ENCODE data around the gene BCLAF1.

BCLAF1 gene

DNA sequence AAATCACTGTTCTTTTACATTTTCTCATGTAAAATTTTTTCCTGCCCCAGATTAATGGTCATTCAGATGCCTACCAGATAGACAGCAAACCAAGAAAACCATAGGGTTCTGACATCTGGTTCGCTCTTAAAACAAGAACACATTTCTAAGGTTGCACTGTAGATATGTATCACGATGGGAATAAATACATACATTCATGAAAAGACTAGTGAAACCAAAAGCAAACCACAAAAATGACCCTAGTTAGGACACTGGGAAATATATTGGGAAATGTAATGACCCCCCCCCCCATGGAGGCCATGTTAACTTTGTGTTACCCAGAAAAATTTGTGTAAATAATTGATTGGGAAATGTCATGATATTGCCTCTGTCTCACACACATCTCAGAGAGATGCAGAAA is 77.0 kb downstream of the BCLAF1 start:
- no peak for DNase-seq (ENCODE audit: low read depth, low spot score)
- TF ChIP-seq POLR2AphosphoS5 (IDR thresholded peaks at IDR 0.05; ENCODE audit: borderline replicate concordance, low read depth, low read length): no peak
- no peak for TF ChIP-seq FOXP2 (optimal IDR thresholded peaks at IDR 0.05; ENCODE audit: control extremely low read depth, extremely low read length, insufficient read depth)
- no peak for TF ChIP-seq EZH2 (IDR thresholded peaks at IDR 0.05)
- H3K4me3 ChIP-seq: no peak overlapping the region
- H3K9ac ChIP-seq (ENCODE audit: insufficient read length): no peak overlapping the region
- H3K36me3 ChIP-seq (ENCODE audit: insufficient read depth, low read length): no peaks in the 10 kb centered on the region
- no peak overlapping the region for H3K27ac ChIP-seq
- no peaks in the 10 kb centered on the region for H3K9me3 ChIP-seq (ENCODE audit: low read depth, low read length)

DNA sequence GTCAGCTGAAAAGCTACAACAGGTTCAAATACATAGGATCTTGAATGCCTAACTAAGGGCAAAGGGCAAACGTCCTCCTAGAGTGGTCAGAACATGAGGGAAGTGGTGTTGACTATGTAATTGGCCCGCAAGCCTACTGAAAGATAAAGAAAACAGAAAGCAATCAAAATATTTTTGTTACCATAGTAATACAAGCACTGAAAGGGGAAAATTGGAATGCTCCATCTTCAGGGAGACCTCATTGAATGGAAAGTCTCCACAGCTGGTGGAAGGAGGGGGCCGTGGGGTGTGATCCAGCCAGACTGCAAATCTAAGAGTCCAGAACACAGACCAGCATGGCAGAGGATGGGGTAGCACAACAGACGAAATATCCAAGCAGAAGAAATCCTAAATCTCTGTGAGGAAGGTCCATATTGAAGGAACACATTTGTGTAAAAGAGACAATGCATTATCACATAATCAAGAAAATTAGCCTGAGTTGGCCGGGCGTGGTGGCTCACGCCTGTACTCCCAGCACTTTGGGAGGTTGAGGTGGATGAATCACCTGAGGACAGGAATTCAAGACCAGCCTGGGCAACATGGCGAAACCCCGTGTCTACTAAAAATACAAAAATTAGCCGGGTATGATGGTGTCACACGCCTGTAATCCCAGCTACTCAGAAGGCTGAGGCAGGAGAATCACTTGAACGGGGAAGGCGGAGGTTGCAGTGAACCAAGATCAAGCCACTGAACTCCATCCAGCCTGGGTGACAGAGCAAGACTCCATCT is 79.1 kb downstream of the BCLAF1 start:
- DNase-seq (ENCODE audit: low read depth, low spot score): no peak
- Histone ChIP-seq H3K27ac (no peak overlapping the region), H3K9ac (ENCODE audit: insufficient read length) (no peak overlapping the region), H3K4me3 (no peak overlapping the region), H3K9me3 (ENCODE audit: low read depth, low read length) (no peaks in the 10 kb centered on the region), H3K36me3 (ENCODE audit: insufficient read depth, low read length) (no peaks in the 10 kb centered on the region)
- TF ChIP-seq EZH2 (IDR thresholded peaks at IDR 0.05) (no peak), FOXP2 (optimal IDR thresholded peaks at IDR 0.05; ENCODE audit: control extremely low read depth, extremely low read length, insufficient read depth) (no peak), POLR2AphosphoS5 (IDR thresholded peaks at IDR 0.05; ENCODE audit: borderline replicate concordance, low read depth, low read length) (no peak)

DNA sequence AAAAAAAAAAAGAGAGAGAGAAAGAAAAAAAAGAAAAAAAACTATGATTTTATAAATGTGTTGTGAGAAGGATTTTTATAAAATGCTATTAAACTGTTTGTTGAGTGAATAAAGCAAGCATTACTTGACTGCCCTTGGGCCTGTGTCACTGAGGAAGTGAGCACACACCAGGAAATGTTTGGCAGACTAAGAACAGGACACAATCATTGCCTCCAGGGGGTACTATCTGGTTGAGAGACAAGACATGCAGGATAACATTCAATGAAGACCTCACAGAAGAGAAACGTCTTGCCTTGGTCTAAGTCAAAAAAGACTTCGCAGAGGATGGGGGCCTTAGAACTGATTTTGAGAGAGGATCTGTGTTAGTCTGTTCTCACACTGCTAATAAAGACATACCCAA is 80.2 kb downstream of the BCLAF1 start:
- Histone ChIP-seq H3K9me3 (ENCODE audit: low read depth, low read length) (no peaks in the 10 kb centered on the region), H3K36me3 (ENCODE audit: insufficient read depth, low read length) (no peaks in the 10 kb centered on the region), H3K9ac (ENCODE audit: insufficient read length) (no peak overlapping the region), H3K27ac (no peak overlapping the region), H3K4me3 (no peak overlapping the region)
- no peak for DNase-seq (ENCODE audit: low read depth, low spot score)
- TF ChIP-seq FOXP2 (optimal IDR thresholded peaks at IDR 0.05; ENCODE audit: control extremely low read depth, extremely low read length, insufficient read depth) (no peak), EZH2 (IDR thresholded peaks at IDR 0.05) (no peak), POLR2AphosphoS5 (IDR thresholded peaks at IDR 0.05; ENCODE audit: borderline replicate concordance, low read depth, low read length) (no peak)

DNA sequence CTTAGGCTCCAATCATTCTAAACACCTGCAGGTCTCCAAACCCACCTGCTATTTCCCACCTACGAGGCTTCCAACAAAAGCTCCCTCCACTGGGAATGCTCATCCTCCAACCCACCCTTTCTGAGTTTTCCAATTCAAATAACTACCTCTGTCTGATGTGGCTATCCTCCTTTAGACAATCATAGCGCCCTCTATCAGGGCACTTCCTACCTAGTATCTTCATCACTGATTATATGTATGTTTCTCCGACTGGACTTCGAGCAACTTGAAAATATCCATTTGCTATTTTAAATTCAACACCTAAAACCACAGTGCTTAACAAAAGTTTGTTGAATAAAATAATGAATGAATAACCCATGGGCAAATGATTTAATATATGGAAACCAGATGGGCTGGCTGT is 80.9 kb downstream of the BCLAF1 start:
- no peak for DNase-seq (ENCODE audit: low read depth, low spot score)
- Histone ChIP-seq H3K36me3 (ENCODE audit: insufficient read depth, low read length) (no peaks in the 10 kb centered on the region), H3K4me3 (no peak overlapping the region), H3K27ac (no peak overlapping the region), H3K9ac (ENCODE audit: insufficient read length) (no peak overlapping the region), H3K9me3 (ENCODE audit: low read depth, low read length) (no peaks in the 10 kb centered on the region)
- TF ChIP-seq EZH2 (IDR thresholded peaks at IDR 0.05): no peak
- no peak for TF ChIP-seq FOXP2 (optimal IDR thresholded peaks at IDR 0.05; ENCODE audit: control extremely low read depth, extremely low read length, insufficient read depth)
- TF ChIP-seq POLR2AphosphoS5 (IDR thresholded peaks at IDR 0.05; ENCODE audit: borderline replicate concordance, low read depth, low read length): no peak
